GM18873 (cell line): ENCODE results near the gene SMG7.

Source experiments
- ATAC-seq: cut with Tn5 transposase; IDR thresholded peaks from one replicate; pipeline ENCODE4 v1.9.1; 2021; ENCODE audit warnings: mild to moderate bottlenecking, moderate library complexity, moderate number of reproducible peaks; ENCODE audit not compliant: unreplicated experiment, low FRiP score

SMG7 gene

GRCh38 chr1:183466781-183467180 is 5.5 kb upstream of the SMG7 start:
- ATAC-seq: no peak

- ATAC-seq: no peak
Measured at GRCh38 chr1:183467687-183468086, 4.6 kb upstream of the SMG7 start.

GRCh38 chr1:183470147-183470960 is 1.9 kb upstream of the SMG7 start:
- peak; percentile 25 for ATAC-seq

- ATAC-seq: peak; percentile 6
Measured at GRCh38 chr1:183470961-183471742, 1.1 kb upstream of the SMG7 start.

GRCh38 chr1:183471743-183472487 is 384 bp upstream of the SMG7 start:
- peak; percentile 44 for ATAC-seq

- ATAC-seq: no peak
Measured at GRCh38 chr1:183473217-183473536, 878 bp downstream of the SMG7 start.

- ATAC-seq: no peak
Measured at GRCh38 chr1:183476081-183476480, 3.8 kb downstream of the SMG7 start.

- ATAC-seq: no peak
Measured at GRCh38 chr1:183477986-183478781, 5.9 kb downstream of the SMG7 start.

- ATAC-seq: peak; percentile 40
Measured at GRCh38 chr1:183480971-183481441, 8.7 kb downstream of the SMG7 start.

- ATAC-seq: no peak
Measured at GRCh38 chr1:183483224-183483623, 10.9 kb downstream of the SMG7 start.

- ATAC-seq: no peak
Measured at GRCh38 chr1:183484254-183484653, 12.0 kb downstream of the SMG7 start.

GRCh38 chr1:183484851-183485250 is 12.6 kb downstream of the SMG7 start:
- no peak for ATAC-seq

GRCh38 chr1:183487674-183488442 is 15.6 kb downstream of the SMG7 start:
- ATAC-seq: no peak

GRCh38 chr1:183490932-183491331 is 18.6 kb downstream of the SMG7 start:
- no peak for ATAC-seq

- no peak for ATAC-seq
Measured at GRCh38 chr1:183493540-183494245, 21.4 kb downstream of the SMG7 start.

- no peak for ATAC-seq
Measured at GRCh38 chr1:183495420-183495819, 23.1 kb downstream of the SMG7 start.

GRCh38 chr1:183497218-183497617 is 24.9 kb downstream of the SMG7 start:
- no peak for ATAC-seq

- no peak for ATAC-seq
Measured at GRCh38 chr1:183498342-183498991, 26.2 kb downstream of the SMG7 start.
